ENCODE data around the gene VPS13C. TPM values are rescaled to one million over a fixed set of nuclear protein-coding genes. Genes with fewer than 3 reads are reported as not detected.

The VPS13C gene
- total RNA-seq, 4 donors from 2014 or later = 27.6 to 79.6 (median 30.5) TPM

DNA sequence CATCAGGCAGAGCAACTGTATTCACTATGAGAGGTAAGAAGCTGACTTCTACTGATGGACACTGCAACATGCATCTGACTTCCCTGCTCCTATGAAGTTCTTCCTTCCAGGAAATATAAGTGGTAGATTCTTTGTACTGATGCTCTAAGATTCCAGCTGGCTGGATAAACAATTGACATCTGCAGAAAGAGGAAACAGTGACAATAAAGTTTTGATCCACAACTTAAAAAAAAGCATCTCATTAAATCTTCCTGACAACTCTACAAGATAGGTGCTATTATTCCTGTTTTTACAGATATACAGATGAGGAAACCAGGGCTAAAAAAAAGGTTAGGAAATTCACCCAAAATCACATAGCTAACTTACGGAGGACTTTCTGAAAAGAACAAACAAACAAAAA is 142.8 kb downstream of the VPS13C start:
- H3K9me3 ChIP-seq = no peaks in the 10 kb centered on the region
- H3K4me1 ChIP-seq = no peaks in the 10 kb centered on the region
- DNase-seq (no peak), ATAC-seq (no peak)
- H3K36me3 ChIP-seq = peaks cover 0 to 60% of the 10 kb centered on the region in 2 donors
- H3K4me3 ChIP-seq = no peak overlapping the region
- H3K27me3 ChIP-seq = no peaks in the 10 kb centered on the region
- no peak overlapping the region for H3K27ac ChIP-seq
- TF ChIP-seq, protein P1, sequence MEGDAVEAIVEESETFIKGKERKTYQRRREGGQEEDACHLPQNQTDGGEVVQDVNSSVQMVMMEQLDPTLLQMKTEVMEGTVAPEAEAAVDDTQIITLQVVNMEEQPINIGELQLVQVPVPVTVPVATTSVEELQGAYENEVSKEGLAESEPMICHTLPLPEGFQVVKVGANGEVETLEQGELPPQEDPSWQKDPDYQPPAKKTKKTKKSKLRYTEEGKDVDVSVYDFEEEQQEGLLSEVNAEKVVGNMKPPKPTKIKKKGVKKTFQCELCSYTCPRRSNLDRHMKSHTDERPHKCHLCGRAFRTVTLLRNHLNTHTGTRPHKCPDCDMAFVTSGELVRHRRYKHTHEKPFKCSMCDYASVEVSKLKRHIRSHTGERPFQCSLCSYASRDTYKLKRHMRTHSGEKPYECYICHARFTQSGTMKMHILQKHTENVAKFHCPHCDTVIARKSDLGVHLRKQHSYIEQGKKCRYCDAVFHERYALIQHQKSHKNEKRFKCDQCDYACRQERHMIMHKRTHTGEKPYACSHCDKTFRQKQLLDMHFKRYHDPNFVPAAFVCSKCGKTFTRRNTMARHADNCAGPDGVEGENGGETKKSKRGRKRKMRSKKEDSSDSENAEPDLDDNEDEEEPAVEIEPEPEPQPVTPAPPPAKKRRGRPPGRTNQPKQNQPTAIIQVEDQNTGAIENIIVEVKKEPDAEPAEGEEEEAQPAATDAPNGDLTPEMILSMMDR (IDR thresholded peaks at IDR 0.05 in 4 of 5, conservative IDR thresholded peaks at IDR 0.05 in 1 of 5) = no peak
- no peak for TF ChIP-seq POLR2A (IDR thresholded peaks at IDR 0.05)
- in situ Hi-C loops (cut with MboI; ENCODE audit: low sequenced_read_pairs in 4 of 4) = no loop called here
- intact Hi-C loops (cut with DNase I; ENCODE audit: low total_unique reads) = no loop called here

DNA sequence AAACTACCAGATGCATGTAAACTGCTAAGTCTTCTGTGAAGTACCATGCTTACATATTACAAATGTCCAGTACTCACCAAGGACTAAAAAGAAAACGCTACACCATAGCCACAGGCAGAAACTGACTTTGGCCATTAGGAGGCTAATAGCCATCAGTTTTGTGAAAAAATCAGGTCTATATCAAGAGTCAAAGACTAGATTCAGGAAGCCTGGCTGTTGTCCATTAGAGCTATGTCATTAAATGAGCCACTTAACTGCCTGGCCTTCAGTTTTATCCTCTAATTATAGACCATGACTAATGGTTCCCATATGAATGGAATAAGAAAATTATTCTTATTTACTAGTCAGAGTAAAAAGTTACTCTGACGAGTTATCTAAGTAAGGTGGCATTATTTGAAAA is 144.1 kb downstream of the VPS13C start:
- in situ Hi-C loops (cut with MboI; ENCODE audit: low sequenced_read_pairs in 4 of 4) = no loop called here
- H3K27ac ChIP-seq = peak overlapping the region in 1 of 4 donors; percentile 25
- intact Hi-C loops (cut with DNase I; ENCODE audit: low total_unique reads) = no loop called here

DNA sequence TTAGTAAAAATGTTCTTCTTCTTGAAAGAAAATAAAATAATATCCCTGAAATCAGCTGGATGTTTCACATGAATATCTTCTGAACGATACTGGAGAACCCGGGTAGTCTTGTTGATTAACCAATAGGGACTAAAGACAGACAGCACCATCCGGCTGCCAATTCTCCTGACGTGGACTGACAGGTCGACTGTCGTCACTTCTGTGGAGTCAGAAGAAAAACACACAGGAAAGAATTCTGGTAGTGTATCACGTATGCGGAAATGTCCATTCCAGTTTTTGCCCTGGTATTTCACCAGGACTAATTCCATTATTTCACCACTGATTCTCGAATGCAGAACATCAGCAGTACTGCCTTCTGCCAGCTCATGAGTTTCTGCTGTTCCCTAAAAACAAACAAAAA is 144.6 kb downstream of the VPS13C start:
- no peak for DNase-seq
- ATAC-seq = no peak
- Histone ChIP-seq H3K9me3 (no peaks in the 10 kb centered on the region), H3K4me3 (no peak overlapping the region), H3K27ac (peak overlapping the region in 1 of 4 donors; percentile 25), H3K36me3 (peaks cover 0 to 52% of the 10 kb centered on the region in 2 donors), H3K27me3 (no peaks in the 10 kb centered on the region), H3K4me1 (no peaks in the 10 kb centered on the region)
- intact Hi-C loops (cut with DNase I; ENCODE audit: low total_unique reads) (no loop called here), in situ Hi-C loops (cut with MboI; ENCODE audit: low sequenced_read_pairs in 4 of 4) (no loop called here)
- no peak for TF ChIP-seq POLR2A (IDR thresholded peaks at IDR 0.05)
- TF ChIP-seq, protein P1 (IDR thresholded peaks at IDR 0.05 in 4 of 5, conservative IDR thresholded peaks at IDR 0.05 in 1 of 5) = no peak

More for the DNA sequence above, 144.1 kb downstream of the VPS13C start:
- DNase-seq = no peak
- TF ChIP-seq, protein P1 (IDR thresholded peaks at IDR 0.05 in 4 of 5, conservative IDR thresholded peaks at IDR 0.05 in 1 of 5) = no peak
- TF ChIP-seq POLR2A (IDR thresholded peaks at IDR 0.05) = no peak
- ATAC-seq = peak; percentile 53 to 74
- H3K4me3 ChIP-seq = no peak overlapping the region
- peaks cover 0 to 57% of the 10 kb centered on the region in 2 donors for H3K36me3 ChIP-seq
- no peaks in the 10 kb centered on the region for H3K27me3 ChIP-seq
- no peaks in the 10 kb centered on the region for H3K4me1 ChIP-seq
- no peaks in the 10 kb centered on the region for H3K9me3 ChIP-seq

DNA sequence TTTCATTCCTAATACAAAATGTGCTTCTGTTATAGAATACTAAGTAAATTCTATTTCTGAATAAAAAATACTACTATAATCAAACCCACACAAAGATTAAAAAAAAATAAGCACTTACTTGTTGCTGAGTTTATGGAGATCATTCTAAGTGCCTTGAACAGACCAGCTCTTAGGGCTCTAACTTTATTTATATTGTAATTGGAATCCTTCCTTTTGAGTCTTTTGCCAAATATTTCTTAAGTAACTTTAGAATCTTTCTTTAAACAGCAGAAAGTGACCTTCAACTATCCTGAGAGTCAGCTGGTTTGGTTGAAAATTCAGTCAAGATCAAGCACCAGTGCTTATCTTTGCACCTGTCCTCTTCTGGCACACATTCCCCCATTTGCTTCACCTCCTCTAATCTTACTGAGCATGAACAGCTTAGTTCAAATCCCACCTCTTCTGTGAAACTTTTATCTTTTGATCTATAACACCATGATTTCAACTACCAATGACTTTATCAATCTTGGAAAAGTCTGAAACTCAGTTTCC is 149.3 kb downstream of the VPS13C start:
- Histone ChIP-seq H3K4me3 (no peak overlapping the region), H3K27ac (no peak overlapping the region), H3K27me3 (no peaks in the 10 kb centered on the region), H3K9me3 (no peaks in the 10 kb centered on the region), H3K36me3 (peaks cover 0 to 72% of the 10 kb centered on the region in 2 donors), H3K4me1 (no peaks in the 10 kb centered on the region)
- intact Hi-C loops (cut with DNase I; ENCODE audit: low total_unique reads) = no loop called here
- TF ChIP-seq, protein P1 (IDR thresholded peaks at IDR 0.05 in 4 of 5, conservative IDR thresholded peaks at IDR 0.05 in 1 of 5) = no peak
- no peak for TF ChIP-seq POLR2A (IDR thresholded peaks at IDR 0.05)
- no peak for ATAC-seq
- in situ Hi-C loops (cut with MboI; ENCODE audit: low sequenced_read_pairs in 4 of 4) = no loop called here
- DNase-seq = no peak

DNA sequence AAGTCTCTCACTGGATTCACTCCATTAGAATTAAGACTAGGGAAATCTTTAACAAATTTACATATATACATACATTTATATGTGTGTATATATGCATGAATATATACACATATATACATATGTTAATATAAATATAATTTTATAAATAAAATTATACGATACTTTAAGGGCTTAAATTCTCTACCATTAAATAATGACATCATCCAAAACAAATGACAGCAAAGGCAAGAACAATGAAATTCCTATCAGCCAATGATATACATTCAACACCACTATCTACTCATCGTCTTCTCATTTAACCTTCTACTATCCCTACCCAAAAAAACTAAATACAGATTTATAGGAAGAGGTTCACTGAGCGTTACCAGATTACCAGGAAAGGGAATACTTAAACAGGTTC is 152.0 kb downstream of the VPS13C start:
- in situ Hi-C loops (cut with MboI; ENCODE audit: low sequenced_read_pairs in 4 of 4) (no loop called here), intact Hi-C loops (cut with DNase I; ENCODE audit: low total_unique reads) (no loop called here)
- H3K4me3 ChIP-seq = no peak overlapping the region
- H3K27ac ChIP-seq = no peak overlapping the region
- H3K36me3 ChIP-seq = peaks cover 0 to 61% of the 10 kb centered on the region in 2 donors
- no peaks in the 10 kb centered on the region for H3K9me3 ChIP-seq
- H3K27me3 ChIP-seq = no peaks in the 10 kb centered on the region
- DNase-seq (no peak), ATAC-seq (no peak)
- no peaks in the 10 kb centered on the region for H3K4me1 ChIP-seq
- TF ChIP-seq POLR2A (IDR thresholded peaks at IDR 0.05) = no peak
- TF ChIP-seq, protein P1 (IDR thresholded peaks at IDR 0.05 in 4 of 5, conservative IDR thresholded peaks at IDR 0.05 in 1 of 5) = no peak
